HEK293T (cell line): ENCODE data around the gene PIM1.

Experiments used
- BHLHE40 ChIP-seq: fragments of 450-650 bp; IDR thresholded peaks from 2 replicates; pipeline ENCODE4 v1.6.1; 2016; ENCODE audit warnings: mild to moderate bottlenecking, moderate library complexity, borderline replicate concordance
- FOXK2 ChIP-seq: fragments of 450-650 bp; IDR thresholded peaks from 2 replicates; pipeline ENCODE4 v1.6.1; 2016; ENCODE audit warnings: mild to moderate bottlenecking
- FOXM1 ChIP-seq: fragments of 450-650 bp; IDR thresholded peaks from 2 replicates; pipeline ENCODE4 v1.6.1; 2017; ENCODE audit warnings: mild to moderate bottlenecking, borderline replicate concordance
- SP1 ChIP-seq: fragments of 450-650 bp; IDR thresholded peaks from 2 replicates; pipeline ENCODE4 v1.6.1; 2017

DNA sequence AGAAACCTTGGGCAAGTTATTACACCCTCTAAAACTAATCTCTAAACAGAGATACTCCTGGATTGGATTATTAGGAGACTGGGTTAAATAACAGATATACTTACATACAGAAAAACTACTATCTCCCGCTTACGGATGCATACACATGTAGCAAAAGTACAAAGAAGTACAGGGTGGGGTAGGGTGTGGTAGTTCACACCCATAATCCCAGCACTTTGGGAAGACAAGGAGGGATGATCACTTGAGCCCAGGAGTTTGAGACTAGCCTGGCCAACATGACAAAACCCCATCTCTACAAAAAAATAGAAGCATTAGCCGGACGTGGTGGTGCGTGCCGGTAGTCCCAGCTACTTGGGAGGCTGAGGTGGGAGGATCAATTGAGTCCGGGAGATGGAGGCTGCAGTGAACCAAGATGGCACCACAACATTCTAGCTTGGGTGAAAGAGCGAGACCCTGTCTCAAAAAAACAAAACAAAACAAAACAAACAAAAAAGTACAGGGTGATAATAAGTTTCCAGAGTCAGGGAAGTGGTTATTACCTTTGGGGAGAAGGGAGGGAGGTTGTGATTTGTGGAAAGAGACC, 8.1 kb downstream of the PIM1 start:
- TF ChIP-seq SP1 (no peak), FOXM1 (no peak), FOXK2 (no peak), BHLHE40 (no peak)
